Measurements from ENCODE around the gene SEC61A1. TPM values are rescaled to one million over a fixed set of nuclear protein-coding genes. Genes with fewer than 3 reads are reported as not detected.

The SEC61A1 gene
- total and polyA plus RNA-seq, 4 donors, result 80.4 to 295 (median 147) TPM

DNA sequence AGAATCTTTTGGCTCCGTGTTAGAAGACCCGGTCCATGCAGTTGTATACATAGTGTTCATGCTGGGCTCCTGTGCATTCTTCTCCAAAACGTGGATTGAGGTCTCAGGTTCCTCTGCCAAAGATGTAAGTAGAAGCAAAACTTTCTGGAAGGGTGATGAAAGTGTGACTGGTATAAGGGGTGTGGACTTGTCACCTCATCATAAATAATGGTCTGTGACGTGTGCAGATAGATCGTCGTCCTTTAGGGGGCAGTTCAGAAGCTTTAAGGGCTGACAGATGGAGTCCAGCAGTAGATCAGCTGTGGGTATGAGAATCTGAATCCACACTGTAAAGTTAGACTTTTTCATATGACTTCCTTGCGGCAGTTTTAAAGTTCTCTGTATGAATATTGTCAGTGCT is 15.3 kb downstream of the SEC61A1 start (continued):
- TF ChIP-seq, protein P1, sequence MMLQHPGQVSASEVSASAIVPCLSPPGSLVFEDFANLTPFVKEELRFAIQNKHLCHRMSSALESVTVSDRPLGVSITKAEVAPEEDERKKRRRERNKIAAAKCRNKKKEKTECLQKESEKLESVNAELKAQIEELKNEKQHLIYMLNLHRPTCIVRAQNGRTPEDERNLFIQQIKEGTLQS (IDR thresholded peaks at IDR 0.05), result no peak
- TF ChIP-seq, protein P2, sequence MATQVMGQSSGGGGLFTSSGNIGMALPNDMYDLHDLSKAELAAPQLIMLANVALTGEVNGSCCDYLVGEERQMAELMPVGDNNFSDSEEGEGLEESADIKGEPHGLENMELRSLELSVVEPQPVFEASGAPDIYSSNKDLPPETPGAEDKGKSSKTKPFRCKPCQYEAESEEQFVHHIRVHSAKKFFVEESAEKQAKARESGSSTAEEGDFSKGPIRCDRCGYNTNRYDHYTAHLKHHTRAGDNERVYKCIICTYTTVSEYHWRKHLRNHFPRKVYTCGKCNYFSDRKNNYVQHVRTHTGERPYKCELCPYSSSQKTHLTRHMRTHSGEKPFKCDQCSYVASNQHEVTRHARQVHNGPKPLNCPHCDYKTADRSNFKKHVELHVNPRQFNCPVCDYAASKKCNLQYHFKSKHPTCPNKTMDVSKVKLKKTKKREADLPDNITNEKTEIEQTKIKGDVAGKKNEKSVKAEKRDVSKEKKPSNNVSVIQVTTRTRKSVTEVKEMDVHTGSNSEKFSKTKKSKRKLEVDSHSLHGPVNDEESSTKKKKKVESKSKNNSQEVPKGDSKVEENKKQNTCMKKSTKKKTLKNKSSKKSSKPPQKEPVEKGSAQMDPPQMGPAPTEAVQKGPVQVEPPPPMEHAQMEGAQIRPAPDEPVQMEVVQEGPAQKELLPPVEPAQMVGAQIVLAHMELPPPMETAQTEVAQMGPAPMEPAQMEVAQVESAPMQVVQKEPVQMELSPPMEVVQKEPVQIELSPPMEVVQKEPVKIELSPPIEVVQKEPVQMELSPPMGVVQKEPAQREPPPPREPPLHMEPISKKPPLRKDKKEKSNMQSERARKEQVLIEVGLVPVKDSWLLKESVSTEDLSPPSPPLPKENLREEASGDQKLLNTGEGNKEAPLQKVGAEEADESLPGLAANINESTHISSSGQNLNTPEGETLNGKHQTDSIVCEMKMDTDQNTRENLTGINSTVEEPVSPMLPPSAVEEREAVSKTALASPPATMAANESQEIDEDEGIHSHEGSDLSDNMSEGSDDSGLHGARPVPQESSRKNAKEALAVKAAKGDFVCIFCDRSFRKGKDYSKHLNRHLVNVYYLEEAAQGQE (IDR thresholded peaks at IDR 0.05), result no peak
- no peak for TF ChIP-seq NR2F2 (IDR thresholded peaks at IDR 0.05)
- no peak for TF ChIP-seq SP1 (IDR thresholded peaks at IDR 0.05)
- no peak for TF ChIP-seq EGR1 (IDR thresholded peaks at IDR 0.05; ENCODE audit: low read depth in 2 of 2)
- no peak for TF ChIP-seq YY1 (IDR thresholded peaks at IDR 0.05)
- no peak for TF ChIP-seq HNF4G (IDR thresholded peaks at IDR 0.05)

DNA sequence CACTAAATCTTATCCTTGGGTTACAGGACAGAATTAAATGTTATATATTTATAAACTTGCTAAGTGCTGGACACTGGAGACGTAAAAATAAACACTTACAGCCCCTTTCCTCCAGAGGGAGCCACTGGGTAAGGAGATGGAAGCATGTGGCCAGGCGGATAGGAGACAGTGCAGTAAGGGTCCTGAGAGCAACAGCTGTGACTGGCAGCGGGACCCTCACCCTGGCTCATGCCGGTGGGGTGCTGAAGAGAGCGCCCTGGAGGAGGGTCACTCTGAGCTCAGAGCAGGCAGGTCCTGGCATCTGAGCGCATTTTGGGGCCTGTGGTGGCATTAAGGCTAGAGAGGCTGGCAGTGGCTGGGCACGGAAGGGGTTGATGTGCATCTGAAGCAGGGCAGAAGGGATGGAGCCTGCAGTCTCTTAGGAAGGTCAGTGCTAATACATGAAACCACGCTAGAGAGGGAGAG is 16.0 kb downstream of the SEC61A1 start:
- H3K4me3 ChIP-seq (ENCODE audit: low read depth in 1 of 3, low read length in 3 of 3), result no peak overlapping the region
- H3K9ac ChIP-seq (ENCODE audit: low read depth in 1 of 2, low read length in 2 of 2), result no peak overlapping the region
- H3K27me3 ChIP-seq (ENCODE audit: control insufficient read depth in 4 of 4, insufficient read depth in 4 of 4, low read length in 3 of 4), result no peaks in the 10 kb centered on the region
- TF ChIP-seq RAD21 (IDR thresholded peaks at IDR 0.05) (peak; percentile 22 to 71), GABPA (IDR thresholded peaks at IDR 0.05 in 1 of 2, conservative IDR thresholded peaks at IDR 0.05 in 1 of 2) (no peak), TAF1 (conservative IDR thresholded peaks at IDR 0.05) (no peak)
- TF ChIP-seq, protein P3, sequence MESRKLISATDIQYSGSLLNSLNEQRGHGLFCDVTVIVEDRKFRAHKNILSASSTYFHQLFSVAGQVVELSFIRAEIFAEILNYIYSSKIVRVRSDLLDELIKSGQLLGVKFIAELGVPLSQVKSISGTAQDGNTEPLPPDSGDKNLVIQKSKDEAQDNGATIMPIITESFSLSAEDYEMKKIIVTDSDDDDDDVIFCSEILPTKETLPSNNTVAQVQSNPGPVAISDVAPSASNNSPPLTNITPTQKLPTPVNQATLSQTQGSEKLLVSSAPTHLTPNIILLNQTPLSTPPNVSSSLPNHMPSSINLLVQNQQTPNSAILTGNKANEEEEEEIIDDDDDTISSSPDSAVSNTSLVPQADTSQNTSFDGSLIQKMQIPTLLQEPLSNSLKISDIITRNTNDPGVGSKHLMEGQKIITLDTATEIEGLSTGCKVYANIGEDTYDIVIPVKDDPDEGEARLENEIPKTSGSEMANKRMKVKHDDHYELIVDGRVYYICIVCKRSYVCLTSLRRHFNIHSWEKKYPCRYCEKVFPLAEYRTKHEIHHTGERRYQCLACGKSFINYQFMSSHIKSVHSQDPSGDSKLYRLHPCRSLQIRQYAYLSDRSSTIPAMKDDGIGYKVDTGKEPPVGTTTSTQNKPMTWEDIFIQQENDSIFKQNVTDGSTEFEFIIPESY (IDR thresholded peaks at IDR 0.05), result no peak
- TF ChIP-seq, protein P4, sequence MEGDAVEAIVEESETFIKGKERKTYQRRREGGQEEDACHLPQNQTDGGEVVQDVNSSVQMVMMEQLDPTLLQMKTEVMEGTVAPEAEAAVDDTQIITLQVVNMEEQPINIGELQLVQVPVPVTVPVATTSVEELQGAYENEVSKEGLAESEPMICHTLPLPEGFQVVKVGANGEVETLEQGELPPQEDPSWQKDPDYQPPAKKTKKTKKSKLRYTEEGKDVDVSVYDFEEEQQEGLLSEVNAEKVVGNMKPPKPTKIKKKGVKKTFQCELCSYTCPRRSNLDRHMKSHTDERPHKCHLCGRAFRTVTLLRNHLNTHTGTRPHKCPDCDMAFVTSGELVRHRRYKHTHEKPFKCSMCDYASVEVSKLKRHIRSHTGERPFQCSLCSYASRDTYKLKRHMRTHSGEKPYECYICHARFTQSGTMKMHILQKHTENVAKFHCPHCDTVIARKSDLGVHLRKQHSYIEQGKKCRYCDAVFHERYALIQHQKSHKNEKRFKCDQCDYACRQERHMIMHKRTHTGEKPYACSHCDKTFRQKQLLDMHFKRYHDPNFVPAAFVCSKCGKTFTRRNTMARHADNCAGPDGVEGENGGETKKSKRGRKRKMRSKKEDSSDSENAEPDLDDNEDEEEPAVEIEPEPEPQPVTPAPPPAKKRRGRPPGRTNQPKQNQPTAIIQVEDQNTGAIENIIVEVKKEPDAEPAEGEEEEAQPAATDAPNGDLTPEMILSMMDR (IDR thresholded peaks at IDR 0.05; ENCODE audit: low read depth, low read length, missing input control), result peak; percentile 39
- H3K27ac ChIP-seq (ENCODE audit: low read depth in 1 of 2, low read length in 2 of 2), result no peak overlapping the region
- 84% methylated on average over 8 of the region's 8 CpGs for WGBS
- no peaks in the 10 kb centered on the region for H3K9me3 ChIP-seq (ENCODE audit: control insufficient read depth in 4 of 4, low read length in 3 of 4)
- H3K36me3 ChIP-seq (ENCODE audit: control insufficient read depth in 4 of 4, insufficient read depth in 3 of 4, low read depth in 1 of 4, low read length in 3 of 4), result peaks cover 38 to 80% (median 67%) of the 10 kb centered on the region in 4 donors
- peaks cover 0 to 57% (median 46%) of the 10 kb centered on the region in 4 donors for H3K4me1 ChIP-seq (ENCODE audit: control insufficient read depth in 4 of 4, insufficient read depth in 4 of 4, low read length in 3 of 4)
- no peak for DNase-seq (ENCODE audit: low spot score)

DNA sequence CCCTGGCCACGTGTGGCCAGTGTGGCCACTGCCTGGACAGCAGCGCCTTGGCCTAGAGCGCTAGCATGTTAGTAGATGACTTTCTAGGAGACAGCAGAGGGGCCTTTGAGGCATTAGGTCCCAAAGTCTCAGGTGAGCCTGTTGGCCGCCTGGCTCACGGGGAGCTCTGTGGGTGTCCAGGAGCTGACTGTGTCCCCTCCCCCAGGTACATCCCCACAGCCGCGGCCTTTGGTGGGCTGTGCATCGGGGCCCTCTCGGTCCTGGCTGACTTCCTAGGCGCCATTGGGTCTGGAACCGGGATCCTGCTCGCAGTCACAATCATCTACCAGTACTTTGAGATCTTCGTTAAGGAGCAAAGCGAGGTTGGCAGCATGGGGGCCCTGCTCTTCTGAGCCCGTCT is 17.0 kb downstream of the SEC61A1 start:
- peaks cover 0 to 62% (median 51%) of the 10 kb centered on the region in 4 donors for H3K4me1 ChIP-seq (ENCODE audit: control insufficient read depth in 4 of 4, insufficient read depth in 4 of 4, low read length in 3 of 4)
- H3K4me3 ChIP-seq (ENCODE audit: low read depth in 1 of 3, low read length in 3 of 3), result no peak overlapping the region
- no peaks in the 10 kb centered on the region for H3K27me3 ChIP-seq (ENCODE audit: control insufficient read depth in 4 of 4, insufficient read depth in 4 of 4, low read length in 3 of 4)
- H3K9ac ChIP-seq (ENCODE audit: low read depth in 1 of 2, low read length in 2 of 2), result no peak overlapping the region
- WGBS, result 96% methylated on average over 15 of the region's 15 CpGs
- peaks cover 36 to 71% (median 59%) of the 10 kb centered on the region in 4 donors for H3K36me3 ChIP-seq (ENCODE audit: control insufficient read depth in 4 of 4, insufficient read depth in 3 of 4, low read depth in 1 of 4, low read length in 3 of 4)
- TF ChIP-seq SP1 (IDR thresholded peaks at IDR 0.05) (no peak), JUND (IDR thresholded peaks at IDR 0.05) (no peak), HNF4G (IDR thresholded peaks at IDR 0.05) (no peak), FOXA2 (IDR thresholded peaks at IDR 0.05) (no peak)
- TF ChIP-seq, protein P5, sequence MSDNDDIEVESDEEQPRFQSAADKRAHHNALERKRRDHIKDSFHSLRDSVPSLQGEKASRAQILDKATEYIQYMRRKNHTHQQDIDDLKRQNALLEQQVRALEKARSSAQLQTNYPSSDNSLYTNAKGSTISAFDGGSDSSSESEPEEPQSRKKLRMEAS (IDR thresholded peaks at IDR 0.05), result no peak
- TF ChIP-seq, protein P2 (IDR thresholded peaks at IDR 0.05), result no peak
- TF ChIP-seq, protein P1 (IDR thresholded peaks at IDR 0.05), result no peak
- no peak overlapping the region for H3K27ac ChIP-seq (ENCODE audit: low read depth in 1 of 2, low read length in 2 of 2)
- DNase-seq (ENCODE audit: low spot score), result no peak
- H3K9me3 ChIP-seq (ENCODE audit: control insufficient read depth in 4 of 4, low read length in 3 of 4), result no peaks in the 10 kb centered on the region
